RPMI7951 (cell line): ENCODE measurements around the gene CACNA1C. TPM values are rescaled to one million over a fixed set of nuclear protein-coding genes. Genes with fewer than 3 reads are reported as not detected.
A peak's percentile ranks its signal among the peaks of the same experiment; 100 is the strongest.

Source experiments
- DNase-seq: peaks from one replicate; pipeline ENCODE4 v3.0.0-alpha.2; 2012; ENCODE audit warnings: low read depth
- total RNA-seq: library from RNA; depleted of rRNA; stranded (reverse); fragments of >200 nt; shearing (Covaris generic); gene quantifications from 2 replicates; pipeline ENCODE4 v1.2.3, GENCODE V29; 2014

Gene CACNA1C
- total RNA-seq, 1 experiment from 2014 or later: 1.6 TPM

GRCh38 chr12:2640709-2641108, 587.9 kb downstream of the CACNA1C start:
- DNase-seq: peak; percentile 94

GRCh38 chr12:2641207-2641606, 588.4 kb downstream of the CACNA1C start:
- DNase-seq: peak; percentile 39

GRCh38 chr12:2641761-2642160, 589.0 kb downstream of the CACNA1C start:
- DNase-seq: no peak

- no peak for DNase-seq
These were observed 589.5 kb downstream of the CACNA1C start for GRCh38 chr12:2642176-2642892.

GRCh38 chr12:2642896-2643425, 590.2 kb downstream of the CACNA1C start:
- DNase-seq: no peak

GRCh38 chr12:2643576-2644135, 590.9 kb downstream of the CACNA1C start:
- no peak for DNase-seq

GRCh38 chr12:2644683-2645405, 592.1 kb downstream of the CACNA1C start:
- DNase-seq: no peak

- no peak for DNase-seq
These were observed 592.7 kb downstream of the CACNA1C start for GRCh38 chr12:2645460-2645859.

GRCh38 chr12:2646341-2646740, 593.6 kb downstream of the CACNA1C start:
- DNase-seq: no peak

GRCh38 chr12:2647186-2647585, 594.4 kb downstream of the CACNA1C start:
- no peak for DNase-seq

GRCh38 chr12:2648406-2648805, 595.6 kb downstream of the CACNA1C start:
- no peak for DNase-seq

GRCh38 chr12:2649201-2650030, 596.6 kb downstream of the CACNA1C start:
- no peak for DNase-seq

GRCh38 chr12:2650261-2651067, 597.7 kb downstream of the CACNA1C start:
- no peak for DNase-seq

GRCh38 chr12:2651068-2651965, 598.5 kb downstream of the CACNA1C start:
- DNase-seq: no peak

- DNase-seq: no peak
These were observed 599.2 kb downstream of the CACNA1C start for GRCh38 chr12:2652011-2652400.

- no peak for DNase-seq
These were observed 599.8 kb downstream of the CACNA1C start for GRCh38 chr12:2652401-2653081.

- DNase-seq: no peak
These were observed 600.7 kb downstream of the CACNA1C start for GRCh38 chr12:2653461-2653965.

GRCh38 chr12:2654311-2654710, 601.5 kb downstream of the CACNA1C start:
- no peak for DNase-seq

GRCh38 chr12:2654741-2655140, 602.0 kb downstream of the CACNA1C start:
- DNase-seq: no peak
